DOHH2 (cell line): Measurements from ENCODE around the gene CREB3L2.

Experiments used
- EZH2phosphoT487 ChIP-seq: fragments of 200-600 bp; sonication (generic); IDR thresholded peaks from 2 replicates; pipeline ENCODE4 v1.6.1; 2017; ENCODE audit warnings: borderline replicate concordance, mild to moderate bottlenecking, antibody characterized with exemption, low read length, moderate library complexity, mixed read lengths
- TF ChIP-seq, protein P1 (sequence below): fragments of 200-600 bp; sonication (generic); IDR thresholded peaks from one replicate; pipeline ENCODE4 v1.5.1; 2014; ENCODE audit warnings: antibody characterized with exemption, mild to moderate bottlenecking, low read depth, low read length; ENCODE audit not compliant: poor library complexity, severe bottlenecking

DNA sequence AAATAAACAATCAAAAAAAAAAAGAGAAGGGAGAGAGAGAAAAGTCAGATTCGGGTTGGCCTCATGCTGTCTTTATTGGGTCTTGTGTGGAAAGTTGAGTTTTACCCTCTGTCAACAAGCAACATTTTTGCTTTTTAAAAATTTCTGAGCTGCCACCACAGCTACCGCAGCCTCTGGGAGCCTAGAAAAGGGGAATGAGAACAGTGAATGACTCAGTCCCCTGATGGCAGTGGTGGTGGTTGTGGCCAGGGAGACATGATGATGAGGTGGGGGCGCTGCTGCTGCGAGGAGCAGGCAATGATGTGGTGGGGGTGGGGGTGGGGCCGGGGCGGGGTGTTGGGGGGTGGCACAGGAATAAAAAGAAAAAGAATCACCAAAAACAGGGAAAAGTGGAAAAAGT lies 20.0 kb upstream of the CREB3L2 start:
- TF ChIP-seq, protein P1, sequence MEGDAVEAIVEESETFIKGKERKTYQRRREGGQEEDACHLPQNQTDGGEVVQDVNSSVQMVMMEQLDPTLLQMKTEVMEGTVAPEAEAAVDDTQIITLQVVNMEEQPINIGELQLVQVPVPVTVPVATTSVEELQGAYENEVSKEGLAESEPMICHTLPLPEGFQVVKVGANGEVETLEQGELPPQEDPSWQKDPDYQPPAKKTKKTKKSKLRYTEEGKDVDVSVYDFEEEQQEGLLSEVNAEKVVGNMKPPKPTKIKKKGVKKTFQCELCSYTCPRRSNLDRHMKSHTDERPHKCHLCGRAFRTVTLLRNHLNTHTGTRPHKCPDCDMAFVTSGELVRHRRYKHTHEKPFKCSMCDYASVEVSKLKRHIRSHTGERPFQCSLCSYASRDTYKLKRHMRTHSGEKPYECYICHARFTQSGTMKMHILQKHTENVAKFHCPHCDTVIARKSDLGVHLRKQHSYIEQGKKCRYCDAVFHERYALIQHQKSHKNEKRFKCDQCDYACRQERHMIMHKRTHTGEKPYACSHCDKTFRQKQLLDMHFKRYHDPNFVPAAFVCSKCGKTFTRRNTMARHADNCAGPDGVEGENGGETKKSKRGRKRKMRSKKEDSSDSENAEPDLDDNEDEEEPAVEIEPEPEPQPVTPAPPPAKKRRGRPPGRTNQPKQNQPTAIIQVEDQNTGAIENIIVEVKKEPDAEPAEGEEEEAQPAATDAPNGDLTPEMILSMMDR, result no peak
- TF ChIP-seq EZH2phosphoT487, result no peak
